Gastroesophageal sphincter (tissue), 4 donors: ENCODE measurements around the gene RELCH. TPM values are rescaled to one million over a fixed set of nuclear protein-coding genes. Genes with fewer than 3 reads are reported as not detected.

ENCODE experiments used
- ATAC-seq: fragments of 150-250 bp; one replicate; pipeline ENCODE4 v1.9.1; 2016; ENCODE audit warnings: mild to moderate bottlenecking, moderate library complexity
- H3K27ac ChIP-seq, 4 donors: fragments of 200-600 bp; sonication (generic) in 3 of 4; 1 replicate in 3 of 4; 2 replicates in 1 of 4; pipeline ENCODE4 v1.5.1; 2016 to 2019
- H3K27me3 ChIP-seq: fragments of 200-600 bp; sonication (generic); one replicate; pipeline ENCODE4 v1.5.1; 2019
- H3K36me3 ChIP-seq, 2 donors: fragments of 200-600 bp; sonication (generic); one replicate each; pipeline ENCODE4 v1.5.1; 2019; ENCODE audit warnings: control low read depth in 1 of 2
- H3K4me1 ChIP-seq, 3 donors: fragments of 200-600 bp; sonication (generic); 1 replicate in 2 of 3; 2 replicates in 1 of 3; pipeline ENCODE4 v1.5.1; 2016 to 2019; ENCODE audit warnings: control low read depth in 2 of 3
- H3K4me3 ChIP-seq, 2 donors: fragments of 200-600 bp; sonication (generic); one replicate each; pipeline ENCODE4 v1.5.1; 2019; ENCODE audit warnings: mild to moderate bottlenecking in 1 of 2, moderate library complexity in 1 of 2
- H3K9me3 ChIP-seq, 3 donors: fragments of 200-600 bp; sonication (generic); one replicate each; pipeline ENCODE4 v1.5.1; 2017 to 2019; ENCODE audit warnings: control low read depth in 2 of 3
- CTCF ChIP-seq, 4 experiments: fragments of 200-600 bp in 2 of 4; fragments of 450-650 bp in 2 of 4; sonication (generic) in 1 of 4; IDR thresholded peaks; one replicate each; pipeline ENCODE4 v1.5.1; 2017 to 2019; ENCODE audit warnings: antibody characterized with exemption in 4 of 4, mild to moderate bottlenecking in 2 of 4, moderate library complexity in 2 of 4
- EP300 ChIP-seq: sonication (generic); formaldehyde crosslinking; IDR thresholded peaks from one replicate; pipeline ENCODE4 v1.6.1; 2017; ENCODE audit warnings: antibody characterized with exemption, mild to moderate bottlenecking
- POLR2A ChIP-seq, 2 donors: fragments of 450-650 bp; IDR thresholded peaks; one replicate each; pipeline ENCODE4 v1.6.1; 2017; ENCODE audit warnings: antibody characterized with exemption in 2 of 2, mild to moderate bottlenecking in 2 of 2, moderate library complexity in 1 of 2
- POLR2AphosphoS5 ChIP-seq: sonication (generic); formaldehyde crosslinking; IDR thresholded peaks from one replicate; pipeline ENCODE4 v1.6.1; 2017; ENCODE audit warnings: antibody characterized with exemption
- WGBS, 2 donors: methylation state at CpG; one replicate each; pipeline ENCODE4 v1.1.5; 2018; ENCODE audit warnings: low coverage in 1 of 2; 5-methylcytosine and 5-hydroxymethylcytosine counted together
- total RNA-seq, 4 donors: library from RNA; depleted of rRNA; stranded (reverse); fragments of >200 nt; gene quantifications; one replicate each; pipeline ENCODE4 v1.1.0, GENCODE V29; 2016

The RELCH gene
- total RNA-seq, 4 donors from 2014 or later, result 20.7 to 30.4 (median 27.4) TPM

- no peak for TF ChIP-seq EP300
- TF ChIP-seq POLR2AphosphoS5, result no peak
- TF ChIP-seq POLR2A (IDR thresholded peaks at IDR 0.05), result no peak
- no peak for TF ChIP-seq CTCF (IDR thresholded peaks at IDR 0.05)
- Histone ChIP-seq H3K36me3 (no peaks in the 10 kb centered on the region), H3K27me3 (peaks cover 87% of the 10 kb centered on the region), H3K4me3 (no peak overlapping the region), H3K9me3 (no peaks in the 10 kb centered on the region), H3K27ac (no peak overlapping the region), H3K4me1 (peaks cover 0 to 29% (median 13%) of the 10 kb centered on the region in 3 donors)
- ATAC-seq, result no peak
- 55% methylated on average over 5 to 12 of the region's 15 CpGs for WGBS, 2 donors
Measured at GRCh38 chr18:62329691-62330454, 142.8 kb downstream of the RELCH start.

GRCh38 chr18:62330650-62331049 is 143.6 kb downstream of the RELCH start:
- H3K36me3 ChIP-seq, result no peaks in the 10 kb centered on the region
- H3K27me3 ChIP-seq, result peaks cover 87% of the 10 kb centered on the region
- 81 to 90% methylated on average over 5 to 7 of the region's 7 CpGs for WGBS, 2 donors
- H3K4me3 ChIP-seq, result no peak overlapping the region
- H3K4me1 ChIP-seq, result peaks cover 0 to 23% (median 9%) of the 10 kb centered on the region in 3 donors
- H3K9me3 ChIP-seq, result no peaks in the 10 kb centered on the region
- no peak for TF ChIP-seq POLR2A (IDR thresholded peaks at IDR 0.05)
- TF ChIP-seq EP300, result no peak
- TF ChIP-seq POLR2AphosphoS5, result no peak
- no peak for TF ChIP-seq CTCF (IDR thresholded peaks at IDR 0.05)
- no peak overlapping the region for H3K27ac ChIP-seq
- ATAC-seq, result no peak

GRCh38 chr18:62331581-62332356 is 144.7 kb downstream of the RELCH start:
- H3K9me3 ChIP-seq, result no peaks in the 10 kb centered on the region
- WGBS, 2 donors, result 54 to 59% methylated on average over 5 to 7 of the region's 8 CpGs
- H3K27ac ChIP-seq, result peak overlapping the region in 1 of 4 donors; percentile 21
- no peaks in the 10 kb centered on the region for H3K36me3 ChIP-seq
- ATAC-seq, result peak; percentile 31
- TF ChIP-seq POLR2A (IDR thresholded peaks at IDR 0.05) (no peak), EP300 (no peak), CTCF (IDR thresholded peaks at IDR 0.05) (no peak), POLR2AphosphoS5 (no peak)
- H3K4me1 ChIP-seq, result peaks cover 0 to 11% (median 0%) of the 10 kb centered on the region in 3 donors
- H3K4me3 ChIP-seq, result no peak overlapping the region
- H3K27me3 ChIP-seq, result peaks cover 77% of the 10 kb centered on the region

- no peak for ATAC-seq
- TF ChIP-seq CTCF (IDR thresholded peaks at IDR 0.05), result no peak
- TF ChIP-seq POLR2A (IDR thresholded peaks at IDR 0.05), result no peak
- TF ChIP-seq EP300, result no peak
- TF ChIP-seq POLR2AphosphoS5, result no peak
- Histone ChIP-seq H3K27ac (peak overlapping the region in 1 of 4 donors; percentile 21), H3K9me3 (no peaks in the 10 kb centered on the region), H3K27me3 (peaks cover 70% of the 10 kb centered on the region), H3K4me3 (no peak overlapping the region), H3K4me1 (peaks cover 0 to 5% (median 0%) of the 10 kb centered on the region in 3 donors), H3K36me3 (no peaks in the 10 kb centered on the region)
- 62 to 74% methylated on average over 2 to 3 of the region's 3 CpGs for WGBS, 2 donors
Measured at GRCh38 chr18:62332431-62332830, 145.4 kb downstream of the RELCH start.
